GM19193 (cell line): Measurements from ENCODE around the gene MOB3B.

Experiments
- POLR2A ChIP-seq: IDR thresholded peaks from 4 replicates; pipeline ENCODE4 v1.6.1; 2011; ENCODE audit not compliant: insufficient read depth, insufficient read length; ENCODE audit errors: extremely low read depth

Gene MOB3B

DNA sequence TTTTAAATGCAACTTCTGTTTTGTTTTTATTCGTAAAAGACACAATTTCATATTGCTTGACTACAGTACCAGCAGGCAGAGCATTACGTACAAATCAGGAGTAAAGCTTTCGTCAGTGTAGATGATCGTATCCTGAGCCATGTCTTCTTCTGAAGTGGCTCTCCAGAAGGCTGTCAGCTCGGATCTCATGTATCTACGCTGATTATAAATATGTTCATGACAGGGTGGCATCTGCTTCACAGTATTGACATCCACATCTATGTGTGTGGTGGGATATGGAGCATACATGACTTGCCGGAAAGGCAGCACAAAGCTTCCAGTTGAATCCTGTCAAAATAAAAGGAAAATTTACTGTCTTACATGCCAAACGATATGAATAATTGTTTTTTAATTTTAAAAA, 26.9 kb upstream of the MOB3B start:
- no peak for TF ChIP-seq POLR2A

DNA sequence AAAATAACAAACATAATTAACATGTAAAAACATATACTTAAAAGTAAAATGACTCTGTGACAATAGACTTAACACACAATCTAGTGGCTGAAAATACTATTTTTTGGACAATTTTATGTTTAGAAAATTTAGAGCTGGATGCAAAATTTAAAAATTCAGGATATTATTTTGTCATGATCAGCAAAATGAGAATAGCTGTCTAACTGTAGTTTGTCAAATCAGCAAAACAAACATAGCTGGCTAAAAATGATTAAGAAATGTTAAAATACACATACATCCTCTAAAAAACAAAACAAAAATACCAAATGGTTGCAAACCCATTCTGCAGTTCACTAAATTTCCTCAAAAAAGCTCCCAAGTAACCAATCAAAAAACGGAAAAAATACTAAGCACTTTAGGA, 25.1 kb upstream of the MOB3B start:
- no peak for TF ChIP-seq POLR2A

GRCh38 chr9:27549196-27549755, 19.7 kb upstream of the MOB3B start:
- TF ChIP-seq POLR2A, result no peak

DNA sequence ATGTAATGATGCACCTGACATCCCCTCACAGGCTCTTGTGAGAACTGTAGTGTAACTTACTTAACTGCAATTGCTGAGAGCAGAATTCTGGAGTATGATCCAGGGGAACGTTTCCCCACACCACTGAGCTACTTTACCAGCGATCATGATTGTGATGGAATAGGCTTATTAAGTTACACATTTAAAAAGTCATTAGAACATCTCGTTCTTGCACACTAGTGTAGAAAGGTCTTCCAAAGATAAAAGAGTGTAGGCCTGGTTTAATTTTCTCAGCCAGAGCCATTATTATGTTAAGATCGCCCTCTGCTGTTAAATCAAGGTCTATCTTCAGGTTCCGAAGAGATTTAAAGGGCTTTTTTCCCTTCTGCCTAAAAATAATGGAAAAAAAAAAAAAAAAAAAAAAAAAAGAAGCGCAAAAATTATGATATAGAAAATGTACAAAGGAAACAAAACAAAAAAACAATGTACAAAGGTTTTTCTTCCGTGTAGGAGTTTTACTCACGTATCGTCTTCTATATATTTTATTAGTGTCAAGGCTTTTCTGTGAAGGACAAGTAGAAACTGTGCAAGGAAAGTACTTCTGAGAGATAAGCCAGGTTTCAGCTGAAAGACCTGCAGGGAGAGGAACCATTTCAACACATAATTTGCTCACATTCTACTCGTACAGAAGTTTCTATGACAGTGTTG, 18.6 kb upstream of the MOB3B start:
- TF ChIP-seq POLR2A, result no peak

- no peak for TF ChIP-seq POLR2A
Observed at GRCh38 chr9:27545471-27545870, 15.9 kb upstream of the MOB3B start.

GRCh38 chr9:27542508-27542907, 12.9 kb upstream of the MOB3B start:
- TF ChIP-seq POLR2A, result no peak

DNA sequence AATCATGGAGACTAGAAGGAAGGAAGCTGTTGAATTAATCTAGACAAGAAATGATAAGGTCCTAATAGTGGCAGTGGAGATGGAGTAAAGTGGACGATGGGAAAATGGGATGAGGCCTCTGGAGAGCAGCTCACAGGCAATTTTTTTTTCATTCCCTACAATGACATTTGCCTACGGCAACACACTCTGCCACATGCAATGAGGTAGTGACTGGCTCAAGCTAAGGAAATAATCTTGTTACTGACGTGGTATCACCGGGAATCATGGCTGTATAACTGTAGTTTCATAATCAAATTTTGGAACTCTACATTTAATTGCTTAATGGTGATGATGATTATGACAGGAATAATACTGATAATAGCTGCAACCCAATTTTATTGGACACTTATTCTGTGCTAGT, 12.1 kb upstream of the MOB3B start:
- no peak for TF ChIP-seq POLR2A

- no peak for TF ChIP-seq POLR2A
Observed at GRCh38 chr9:27540502-27540901, 10.9 kb upstream of the MOB3B start.

DNA sequence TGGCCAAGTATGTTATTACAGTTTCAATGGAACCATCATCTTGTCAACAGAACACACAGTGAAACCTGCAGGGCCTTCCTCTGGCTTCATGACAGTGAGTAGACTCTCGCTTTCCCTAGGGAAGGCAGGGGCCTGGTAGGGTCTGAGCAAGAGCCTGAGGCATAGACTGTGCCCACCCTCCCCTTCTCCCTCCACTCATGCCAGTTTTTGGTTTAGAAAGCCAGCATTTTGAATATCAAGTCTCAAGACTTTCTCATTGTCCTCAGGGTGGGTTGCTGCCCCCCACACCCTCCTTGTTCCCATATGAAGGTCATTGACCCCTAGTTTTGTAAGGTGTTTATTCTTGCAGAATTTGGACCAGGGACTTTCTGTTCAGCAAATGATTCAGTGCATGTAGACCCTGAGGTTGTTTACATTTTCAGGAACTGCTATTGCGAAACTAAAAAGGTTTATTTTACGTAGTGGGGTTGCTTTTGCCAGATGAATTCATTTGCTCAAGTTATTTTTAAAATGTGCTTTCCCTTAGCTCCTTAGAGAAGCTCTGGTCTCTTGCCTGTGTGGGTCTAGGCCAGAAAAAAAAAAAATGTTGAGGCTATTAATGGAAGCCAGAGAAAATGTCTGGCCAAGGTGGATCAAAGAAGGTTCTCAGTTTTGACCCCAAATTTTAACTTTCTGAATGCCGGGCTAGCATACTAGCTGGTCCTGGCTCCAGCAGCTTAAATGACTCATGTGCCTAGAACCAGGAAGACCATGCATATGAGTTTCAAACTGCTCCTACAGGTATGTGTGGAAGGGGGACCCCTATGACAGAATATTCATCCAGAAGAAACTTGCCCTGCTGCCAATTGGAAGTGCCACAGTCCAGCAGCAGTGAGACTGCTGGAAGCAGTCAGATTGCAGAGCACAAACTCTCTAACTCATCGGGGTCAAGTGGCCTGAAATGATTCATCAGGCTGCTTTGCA, 10.1 kb upstream of the MOB3B start:
- no peak for TF ChIP-seq POLR2A

DNA sequence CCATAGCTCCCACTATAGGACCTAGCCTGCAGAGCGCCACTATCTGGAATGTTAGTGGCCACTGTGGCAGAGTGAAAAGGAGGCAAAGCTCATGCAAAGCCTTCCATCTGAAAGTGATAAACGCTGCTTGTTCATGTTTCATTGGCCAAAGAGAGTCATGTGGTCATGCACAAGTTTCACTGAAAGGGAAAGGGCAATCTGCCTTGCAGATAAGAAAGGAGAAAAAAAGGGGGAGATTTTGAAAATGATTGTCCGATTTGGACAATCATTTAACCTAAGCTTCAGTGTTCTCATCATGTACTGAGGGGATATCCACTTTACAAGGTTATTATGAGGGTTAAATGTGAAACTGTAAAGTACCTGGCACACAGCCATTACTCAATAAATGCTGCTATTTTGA, 9.0 kb upstream of the MOB3B start:
- no peak for TF ChIP-seq POLR2A

- no peak for TF ChIP-seq POLR2A
Observed at GRCh38 chr9:27537756-27538155, 8.1 kb upstream of the MOB3B start.

DNA sequence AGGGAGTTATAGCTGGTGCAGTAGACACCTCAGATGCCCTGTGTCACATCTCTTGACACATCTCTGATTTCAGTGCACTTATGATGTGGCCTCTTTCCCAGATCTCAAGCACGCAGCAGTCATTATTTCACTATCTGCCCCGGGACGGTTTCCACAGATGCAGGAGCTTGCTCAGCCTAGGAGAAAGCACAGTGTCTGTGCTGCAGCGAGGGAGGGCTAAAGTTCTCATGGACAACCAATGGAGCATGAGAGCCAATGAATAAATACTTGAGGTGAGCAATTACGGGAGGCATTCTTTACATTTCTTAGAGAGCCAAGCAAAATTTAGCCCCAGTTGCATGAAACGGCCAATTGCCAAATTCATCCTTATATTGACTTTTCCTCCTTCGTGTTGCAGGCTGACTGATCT, 7.4 kb upstream of the MOB3B start:
- no peak for TF ChIP-seq POLR2A

DNA sequence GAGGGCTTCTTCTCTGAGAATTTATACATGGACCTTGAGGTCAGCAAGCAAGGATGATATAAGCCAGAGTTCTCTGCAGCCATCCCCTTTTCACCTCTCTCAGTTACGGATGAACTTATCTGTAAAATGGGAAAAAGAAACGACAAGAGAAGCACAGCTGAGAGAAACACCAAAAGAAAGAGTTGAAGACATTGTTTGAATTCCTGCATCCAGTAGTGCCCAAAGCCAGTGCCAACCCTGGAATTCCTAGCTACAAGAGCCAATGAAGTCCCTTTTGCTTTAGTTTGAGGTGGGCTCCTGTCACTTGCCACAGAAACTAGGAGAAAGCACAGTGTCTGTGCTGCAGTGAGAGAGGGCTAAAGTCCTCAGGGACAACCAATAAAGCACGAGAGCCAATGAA, 6.6 kb upstream of the MOB3B start:
- TF ChIP-seq POLR2A, result no peak

DNA sequence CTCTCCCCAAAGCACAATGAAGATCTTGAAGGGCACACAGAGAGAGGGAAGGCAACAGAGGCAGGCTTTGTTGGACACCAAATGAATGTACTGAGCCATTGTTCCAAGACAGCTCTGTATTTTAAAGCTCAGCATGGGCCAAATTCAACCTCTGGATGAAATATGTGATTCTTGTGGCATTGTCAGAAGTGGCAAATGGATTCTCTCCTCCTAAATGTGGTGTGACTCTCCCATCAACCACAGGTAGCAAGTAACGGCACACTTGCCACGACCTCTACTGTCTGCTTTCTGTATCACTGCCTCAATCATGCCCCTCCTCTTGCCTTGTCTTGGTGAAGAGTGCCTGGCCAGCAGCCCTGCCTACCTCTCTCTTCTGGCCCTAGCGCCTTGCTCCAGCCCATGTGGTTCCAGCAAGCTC, 6.1 kb upstream of the MOB3B start:
- TF ChIP-seq POLR2A, result no peak

GRCh38 chr9:27534658-27535209, 5.1 kb upstream of the MOB3B start:
- no peak for TF ChIP-seq POLR2A
